Measurements from ENCODE around the gene CD44.

- TF ChIP-seq CTCF (IDR thresholded peaks at IDR 0.05) (no peak), POLR2A (IDR thresholded peaks at IDR 0.05) (no peak)
These were observed 26.1 kb downstream of the CD44 start for GRCh38 chr11:35165030-35165422.

Data from thyroid gland (tissue), 4 donors.